Glutamatergic neuron (in vitro differentiated cells): ENCODE data around the gene ERRFI1. TPM values are rescaled to one million over a fixed set of nuclear protein-coding genes. Genes with fewer than 3 reads are reported as not detected.

Experiments
- DNase-seq: peaks from one replicate; pipeline ENCODE4 v3.0.0; 2022
- H3K27ac Mint-ChIP-seq: one replicate; pipeline ENCODE4 v1.8.0; 2020; ENCODE audit warnings: mild to moderate bottlenecking, mixed read lengths, inconsistent platforms; ENCODE audit not compliant: unreplicated experiment
- H3K27me3 Mint-ChIP-seq: one replicate; pipeline ENCODE4 v1.8.0; 2020; ENCODE audit warnings: mild to moderate bottlenecking, moderate library complexity, mixed read lengths, inconsistent platforms; ENCODE audit not compliant: unreplicated experiment
- H3K36me3 Mint-ChIP-seq: one replicate; pipeline ENCODE4 v1.8.0; 2020; ENCODE audit warnings: mild to moderate bottlenecking, mixed read lengths, inconsistent platforms; ENCODE audit not compliant: unreplicated experiment
- H3K4me1 Mint-ChIP-seq: one replicate; pipeline ENCODE4 v1.8.0; 2020; ENCODE audit warnings: mild to moderate bottlenecking, low read depth, mixed read lengths, inconsistent platforms; ENCODE audit not compliant: unreplicated experiment
- H3K4me3 Mint-ChIP-seq: one replicate; pipeline ENCODE4 v1.8.0; 2020; ENCODE audit warnings: mild to moderate bottlenecking, mixed read lengths, inconsistent platforms; ENCODE audit not compliant: unreplicated experiment
- H3K9me3 Mint-ChIP-seq: one replicate; pipeline ENCODE4 v1.8.0; 2020; ENCODE audit warnings: mild to moderate bottlenecking, moderate library complexity, mixed read lengths, inconsistent platforms; ENCODE audit not compliant: unreplicated experiment
- CTCF ChIP-seq: fragments of 200-600 bp; sonication (generic); IDR thresholded peaks from one replicate; pipeline ENCODE4 v1.5.0; 2021; ENCODE audit not compliant: partially characterized antibody, unreplicated experiment
- total RNA-seq: library from RNA; stranded (reverse); fragmentation: NEBNext Ultra II Directional; extraction: Animal tissue kit (Norgen Biotek cat#: 25700); gene quantifications from one replicate; pipeline ENCODE4 v1.2.1, GENCODE V29; 2021; ENCODE audit not compliant: unreplicated experiment

The ERRFI1 gene
- total RNA-seq, 1 donor from 2014 or later, result 11.8 TPM

GRCh38 chr1:8011923-8012858 is 13.9 kb downstream of the ERRFI1 start:
- no peak for TF ChIP-seq CTCF
- Mint-ChIP-seq H3K27me3 (no peaks in the 10 kb centered on the region), H3K36me3 (no peaks in the 10 kb centered on the region), H3K4me3 (no peak overlapping the region), H3K27ac (no peak overlapping the region), H3K9me3 (peaks cover 1% of the 10 kb centered on the region), H3K4me1 (no peaks in the 10 kb centered on the region)
- no peak for DNase-seq

- peaks cover 1% of the 10 kb centered on the region for H3K9me3 Mint-ChIP-seq
- H3K4me1 Mint-ChIP-seq, result no peaks in the 10 kb centered on the region
- no peaks in the 10 kb centered on the region for H3K27me3 Mint-ChIP-seq
- no peak for TF ChIP-seq CTCF
- no peaks in the 10 kb centered on the region for H3K36me3 Mint-ChIP-seq
- no peak overlapping the region for H3K4me3 Mint-ChIP-seq
- no peak overlapping the region for H3K27ac Mint-ChIP-seq
- no peak for DNase-seq
Measured at GRCh38 chr1:8011016-8011415, 15.1 kb downstream of the ERRFI1 start.

GRCh38 chr1:8010080-8010664 is 15.9 kb downstream of the ERRFI1 start:
- DNase-seq, result no peak
- no peaks in the 10 kb centered on the region for H3K36me3 Mint-ChIP-seq
- TF ChIP-seq CTCF, result no peak
- no peak overlapping the region for H3K27ac Mint-ChIP-seq
- peaks cover 1% of the 10 kb centered on the region for H3K9me3 Mint-ChIP-seq
- H3K4me1 Mint-ChIP-seq, result no peaks in the 10 kb centered on the region
- no peaks in the 10 kb centered on the region for H3K27me3 Mint-ChIP-seq
- no peak overlapping the region for H3K4me3 Mint-ChIP-seq

- no peaks in the 10 kb centered on the region for H3K4me1 Mint-ChIP-seq
- TF ChIP-seq CTCF, result no peak
- H3K4me3 Mint-ChIP-seq, result no peak overlapping the region
- no peak for DNase-seq
- H3K36me3 Mint-ChIP-seq, result no peaks in the 10 kb centered on the region
- H3K27ac Mint-ChIP-seq, result no peak overlapping the region
- peaks cover 1% of the 10 kb centered on the region for H3K9me3 Mint-ChIP-seq
- no peaks in the 10 kb centered on the region for H3K27me3 Mint-ChIP-seq
Measured at GRCh38 chr1:8009043-8010002, 16.8 kb downstream of the ERRFI1 start.
